GM21619 (cell line): Measurements from ENCODE around the gene HIPK3.
"Not testable (repeated sequence)": the region's sequence is repeated elsewhere in the genome, so short reads cannot be mapped to it uniquely, and the experiment has no call there.

Source experiments
- ATAC-seq: cut with Tn5 transposase; IDR thresholded peaks from one replicate; pipeline ENCODE4 v1.9.1; 2021; ENCODE audit not compliant: unreplicated experiment

HIPK3 gene

GRCh38 chr11:33350287-33350686 lies 93.1 kb downstream of the HIPK3 start:
- no peak for ATAC-seq

- no peak for ATAC-seq
These were observed 101.1 kb downstream of the HIPK3 start for GRCh38 chr11:33358150-33358831.

- no peak for ATAC-seq
These were observed 103.5 kb downstream of the HIPK3 start for GRCh38 chr11:33360642-33361041.

- no peak for ATAC-seq
These were observed 105.1 kb downstream of the HIPK3 start for GRCh38 chr11:33362051-33362910.

GRCh38 chr11:33366918-33367317 lies 109.7 kb downstream of the HIPK3 start:
- ATAC-seq, result no peak

- not testable (repeated sequence) for ATAC-seq
These were observed 111.3 kb downstream of the HIPK3 start for GRCh38 chr11:33368475-33368874.

GRCh38 chr11:33368931-33369330 lies 111.8 kb downstream of the HIPK3 start:
- ATAC-seq, result no peak

GRCh38 chr11:33373636-33374035 lies 116.5 kb downstream of the HIPK3 start:
- ATAC-seq, result no peak

GRCh38 chr11:33375236-33375635 lies 118.1 kb downstream of the HIPK3 start:
- no peak for ATAC-seq

- no peak for ATAC-seq
These were observed 118.6 kb downstream of the HIPK3 start, which contains the start of gene KIAA1549L for GRCh38 chr11:33375688-33376311. Gene KIAA1549L (plus strand): TSS chr11:33376108.

- ATAC-seq, result no peak
These were observed 119.4 kb downstream of the HIPK3 start for GRCh38 chr11:33376331-33377310.

- ATAC-seq, result no peak
These were observed 120.5 kb downstream of the HIPK3 start for GRCh38 chr11:33377412-33378370.

- ATAC-seq, result peak; percentile 47
These were observed 122.8 kb downstream of the HIPK3 start for GRCh38 chr11:33379947-33380346.

GRCh38 chr11:33383075-33383919 lies 126.1 kb downstream of the HIPK3 start:
- peak; percentile 43 for ATAC-seq

- ATAC-seq, result no peak
These were observed 126.7 kb downstream of the HIPK3 start for GRCh38 chr11:33383920-33384209.

- no peak for ATAC-seq
These were observed 127.0 kb downstream of the HIPK3 start for GRCh38 chr11:33384220-33384619.

- ATAC-seq, result no peak
These were observed 130.4 kb downstream of the HIPK3 start for GRCh38 chr11:33387581-33387980.

- no peak for ATAC-seq
These were observed 130.8 kb downstream of the HIPK3 start for GRCh38 chr11:33387996-33388395.
